SH-SY5Y (cell line): ENCODE data around the gene PACS2.

ENCODE experiments used
- GATA2 ChIP-seq: IDR thresholded peaks from 2 replicates; pipeline ENCODE4 v1.6.1; 2011; ENCODE audit warnings: mild to moderate bottlenecking, low read depth, low read length
- GATA3 ChIP-seq: IDR thresholded peaks from 2 replicates; pipeline ENCODE4 v1.6.1; 2011; ENCODE audit warnings: low read depth, mild to moderate bottlenecking, low read length, moderate library complexity

DNA sequence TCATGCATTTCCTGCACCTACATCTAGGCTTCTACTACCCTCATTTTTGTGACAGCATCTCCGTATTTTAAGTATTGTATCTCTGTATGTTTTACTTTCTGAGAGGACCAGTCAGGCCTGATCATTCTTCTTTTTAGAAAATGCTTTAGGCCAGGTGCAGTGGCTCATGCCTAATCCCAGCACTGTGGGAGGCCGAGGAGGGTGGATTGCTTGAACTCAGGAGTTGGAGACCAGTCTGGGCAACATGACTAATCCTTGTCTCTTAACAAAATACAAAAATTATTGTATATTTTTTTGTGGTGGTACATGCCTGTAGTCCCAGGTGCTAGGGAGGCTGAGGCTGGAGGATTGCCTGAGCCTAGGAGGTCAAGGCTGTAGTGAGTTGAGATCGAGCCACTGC lies 36.9 kb downstream of the PACS2 start:
- TF ChIP-seq GATA2 (no peak), GATA3 (no peak)
